ENCODE data around the gene PIK3C2G.

GRCh38 chr12:18394742-18395141 is 133.4 kb downstream of the PIK3C2G start:
- TF ChIP-seq CTCF (IDR thresholded peaks at IDR 0.05) (no peak), EP300 (IDR thresholded peaks at IDR 0.05) (no peak)

Measured in tibial nerve (tissue), 4 donors.